Gastrocnemius medialis (tissue), 4 donors: ENCODE measurements around the gene C4orf51. TPM values are rescaled to one million over a fixed set of nuclear protein-coding genes. Genes with fewer than 3 reads are reported as not detected.
A peak's percentile ranks its signal among the peaks of the same experiment; 100 is the strongest.

Experiments
- ATAC-seq, 2 donors: fragments of 150-250 bp; one replicate each; pipeline ENCODE4 v1.9.1; 2016
- DNase-seq, 2 donors: peaks; one replicate each; pipeline ENCODE4 v3.0.0-alpha.2; 2019
- H3K27ac ChIP-seq, 4 donors: fragments of 200-600 bp; sonication (generic); 1 replicate in 1 of 4; 2 replicates in 3 of 4; pipeline ENCODE4 v1.5.1; 2016 to 2018; ENCODE audit warnings: mild to moderate bottlenecking in 2 of 4, moderate library complexity in 1 of 4
- H3K27me3 ChIP-seq, 3 donors: fragments of 200-600 bp; sonication (generic) in 2 of 3; 1 replicate in 1 of 3; 2 replicates in 2 of 3; pipeline versions ENCODE4 v1.5.1 to v1.6.0; 2016 to 2019; ENCODE audit warnings: mild to moderate bottlenecking in 1 of 3, moderate library complexity in 1 of 3
- H3K36me3 ChIP-seq, 2 donors: fragments of 200-600 bp; sonication (generic) in 1 of 2; one replicate each; pipeline ENCODE4 v1.5.1; 2017 to 2018
- H3K4me1 ChIP-seq, 2 donors: fragments of 200-600 bp; sonication (generic) in 1 of 2; one replicate each; pipeline ENCODE4 v1.5.1; 2016 to 2017; ENCODE audit warnings: mild to moderate bottlenecking in 2 of 2
- H3K4me3 ChIP-seq, 4 donors: fragments of 200-600 bp; sonication (generic) in 3 of 4; 1 replicate in 1 of 4; 2 replicates in 3 of 4; pipeline ENCODE4 v1.5.1; 2016 to 2019; ENCODE audit warnings: mild to moderate bottlenecking in 2 of 4
- H3K9me3 ChIP-seq, 3 donors: fragments of 200-600 bp; sonication (generic) in 2 of 3; 1 replicate in 1 of 3; 2 replicates in 2 of 3; pipeline ENCODE4 v1.5.1; 2016 to 2019
- CTCF ChIP-seq, 5 experiments: fragments of 450-650 bp in 3 of 5; fragments of 200-600 bp in 2 of 5; sonication (generic) in 2 of 5; IDR thresholded peaks in 4 of 5; conservative IDR thresholded peaks in 1 of 5; 1 replicate in 4 of 5; 2 replicates in 1 of 5; pipeline ENCODE4 v1.5.1; 2016 to 2019; ENCODE audit warnings: antibody characterized with exemption in 5 of 5, mild to moderate bottlenecking in 3 of 5, moderate library complexity in 3 of 5
- POLR2A ChIP-seq, 2 donors: fragments of 450-650 bp; IDR thresholded peaks; one replicate each; pipeline ENCODE4 v1.6.1; 2017; ENCODE audit warnings: antibody characterized with exemption in 2 of 2, mild to moderate bottlenecking in 2 of 2, moderate library complexity in 2 of 2
- in situ Hi-C, 4 donors: fragments of 200-750 bp; cut with MboI; loops; one replicate each; pipeline versions ENCODE4 v1.15.0 to v1.8.0; 2017; ENCODE audit warnings: low sequenced_read_pairs in 4 of 4
- intact Hi-C: fragments of 100-400 bp; cut with DNase I; formaldehyde crosslinking; loops from one replicate; pipeline ENCODE4 v1.15.1; 2023; ENCODE audit warnings: low total_unique reads
- total RNA-seq, 4 donors: library from RNA; depleted of rRNA; stranded (reverse); fragments of >200 nt; gene quantifications; one replicate each; pipeline versions ENCODE4 v1.1.0 to v1.2.3, GENCODE V29; 2016

C4orf51 gene
- total RNA-seq, 4 donors from 2014 or later, result not detected

GRCh38 chr4:145736241-145736831 is 56.4 kb downstream of the C4orf51 start:
- no peak for TF ChIP-seq POLR2A (IDR thresholded peaks at IDR 0.05)
- peaks cover 47 to 48% of the 10 kb centered on the region in 2 donors for H3K4me1 ChIP-seq
- H3K27ac ChIP-seq, result peak overlapping the region; percentile 92 to 98 (median 96)
- ATAC-seq (peak; percentile 42 to 45), DNase-seq (peak; percentile 63 to 82)
- H3K36me3 ChIP-seq, result no peaks in the 10 kb centered on the region
- in situ Hi-C loops, result loop anchor here in 2 of 4 donors (10.0 to 25.0 kb wide), 3 partner anchors 58 to 201 kb away; partner anchors contain the start of gene ZNF827 (in 2 of the 2)
- no peaks in the 10 kb centered on the region for H3K27me3 ChIP-seq
- intact Hi-C loops, result loop anchor here (1.0 to 10.0 kb wide), 4 partner anchors 34 to 438 kb away; partner anchors contain the start of gene LSM6
- H3K4me3 ChIP-seq, result no peak overlapping the region
- no peaks in the 10 kb centered on the region for H3K9me3 ChIP-seq

- in situ Hi-C loops, result loop anchor here in 2 of 4 donors (10.0 to 25.0 kb wide), 3 partner anchors 55 to 197 kb away; partner anchors contain the start of gene ZNF827 (in 2 of the 2)
- Histone ChIP-seq H3K4me3 (no peak overlapping the region), H3K36me3 (no peaks in the 10 kb centered on the region), H3K27me3 (no peaks in the 10 kb centered on the region), H3K4me1 (peaks cover 22 to 24% of the 10 kb centered on the region in 2 donors), H3K27ac (no peak overlapping the region), H3K9me3 (no peaks in the 10 kb centered on the region)
- TF ChIP-seq POLR2A (IDR thresholded peaks at IDR 0.05) (no peak), CTCF (IDR thresholded peaks at IDR 0.05 in 4 of 5, conservative IDR thresholded peaks at IDR 0.05 in 1 of 5) (no peak)
- intact Hi-C loops, result loop anchor here (10.0 kb wide), 1 partner anchor 435 kb away; the partner anchor contains the start of gene LSM6
- ATAC-seq (no peak), DNase-seq (no peak)
These were observed 59.9 kb downstream of the C4orf51 start for GRCh38 chr4:145739845-145740244.

- DNase-seq (no peak), ATAC-seq (no peak)
- Histone ChIP-seq H3K27me3 (no peaks in the 10 kb centered on the region), H3K36me3 (no peaks in the 10 kb centered on the region), H3K27ac (no peak overlapping the region), H3K9me3 (no peaks in the 10 kb centered on the region), H3K4me1 (peaks cover 13 to 14% of the 10 kb centered on the region in 2 donors), H3K4me3 (no peak overlapping the region)
- TF ChIP-seq CTCF (IDR thresholded peaks at IDR 0.05 in 4 of 5, conservative IDR thresholded peaks at IDR 0.05 in 1 of 5), result no peak
- TF ChIP-seq POLR2A (IDR thresholded peaks at IDR 0.05), result no peak
- in situ Hi-C loops, result loop anchor here in 1 of 4 donors (25.0 kb wide), 1 partner anchor 196 kb away; the partner anchor contains the start of gene ZNF827
- intact Hi-C loops, result no loop called here
These were observed 60.9 kb downstream of the C4orf51 start for GRCh38 chr4:145740806-145741205.

- in situ Hi-C loops, result loop anchor here in 1 of 4 donors (25.0 kb wide), 1 partner anchor 194 kb away; the partner anchor contains the start of gene ZNF827
- Histone ChIP-seq H3K27me3 (no peaks in the 10 kb centered on the region), H3K4me3 (no peak overlapping the region), H3K36me3 (no peaks in the 10 kb centered on the region), H3K4me1 (no peaks in the 10 kb centered on the region), H3K9me3 (no peaks in the 10 kb centered on the region), H3K27ac (no peak overlapping the region)
- ATAC-seq (no peak), DNase-seq (no peak)
- TF ChIP-seq POLR2A (IDR thresholded peaks at IDR 0.05), result no peak
- no peak for TF ChIP-seq CTCF (IDR thresholded peaks at IDR 0.05 in 4 of 5, conservative IDR thresholded peaks at IDR 0.05 in 1 of 5)
- intact Hi-C loops, result no loop called here
These were observed 63.7 kb downstream of the C4orf51 start for GRCh38 chr4:145743641-145744040.

- no peaks in the 10 kb centered on the region for H3K9me3 ChIP-seq
- H3K27ac ChIP-seq, result no peak overlapping the region
- TF ChIP-seq POLR2A (IDR thresholded peaks at IDR 0.05), result no peak
- no peak for TF ChIP-seq CTCF (IDR thresholded peaks at IDR 0.05 in 4 of 5, conservative IDR thresholded peaks at IDR 0.05 in 1 of 5)
- H3K36me3 ChIP-seq, result peaks cover 0 to 14% of the 10 kb centered on the region in 2 donors
- in situ Hi-C loops (no loop called here), intact Hi-C loops (no loop called here)
- ATAC-seq (peak; percentile 72 to 74), DNase-seq (no peak)
- H3K4me3 ChIP-seq, result no peak overlapping the region
- peaks cover 0 to 9% of the 10 kb centered on the region in 2 donors for H3K4me1 ChIP-seq
- no peaks in the 10 kb centered on the region for H3K27me3 ChIP-seq
These were observed 75.9 kb downstream of the C4orf51 start for GRCh38 chr4:145755802-145756201.
